K562 (cell line): ENCODE measurements around the gene GNAT2. TPM values are rescaled to one million over a fixed set of nuclear protein-coding genes. Genes with fewer than 3 reads are reported as not detected.

ENCODE experiments used
- ARID2 ChIP-seq: fragments of 450-650 bp; IDR thresholded peaks from 2 replicates; pipeline ENCODE4 v1.6.1; 2017; ENCODE audit warnings: antibody characterized with exemption, mild to moderate bottlenecking
- BRD4 ChIP-seq: fragments of 200-600 bp; sonication (generic); IDR thresholded peaks from 2 replicates; pipeline ENCODE4 v1.6.1; 2017; ENCODE audit warnings: inconsistent platforms
- CBX8 ChIP-seq: fragments of 200-600 bp; sonication (generic); IDR thresholded peaks from 2 replicates; pipeline ENCODE4 v1.6.1; 2012; ENCODE audit warnings: borderline replicate concordance, mixed run types, low read depth, mild to moderate bottlenecking, moderate library complexity, mixed read lengths, low read length, control low read depth, inconsistent platforms; ENCODE audit not compliant: poor library complexity, severe bottlenecking; ENCODE audit errors: extremely low read depth
- CGGBP1 ChIP-seq: fragments of 250-450 bp; sonication (Bioruptor Pico); IDR thresholded peaks from 2 replicates; pipeline ENCODE4 v1.9.0; 2021; ENCODE audit warnings: mild to moderate bottlenecking
- CREM ChIP-seq: IDR thresholded peaks from 2 replicates; pipeline ENCODE4 v1.6.1; 2014; ENCODE audit warnings: antibody characterized with exemption, low read depth
- DDX20 ChIP-seq: fragments of 450-650 bp; IDR thresholded peaks from 2 replicates; pipeline ENCODE4 v1.6.1; 2016; ENCODE audit warnings: missing genetic modification characterization, low read depth, mild to moderate bottlenecking, missing compliant biosample characterization, moderate library complexity
- EP400 ChIP-seq: fragments of 450-650 bp; IDR thresholded peaks from 2 replicates; pipeline ENCODE4 v1.6.1; 2017; ENCODE audit warnings: antibody characterized with exemption, mild to moderate bottlenecking, moderate library complexity
- MAFK ChIP-seq: IDR thresholded peaks from 2 replicates; pipeline ENCODE4 v1.6.1; 2011; ENCODE audit warnings: low read length, improper control_type of control experiment
- MEF2D ChIP-seq: conservative IDR thresholded peaks from 2 replicates; pipeline ENCODE4 v1.6.1; 2016; ENCODE audit warnings: low read depth, missing genetic modification characterization, missing compliant biosample characterization
- PKNOX1 ChIP-seq: fragments of 450-650 bp; IDR thresholded peaks from 2 replicates; pipeline ENCODE4 v1.6.1; 2016
- PURB ChIP-seq: sonication (generic); formaldehyde crosslinking; IDR thresholded peaks from 2 replicates; pipeline ENCODE4 v1.9.0; 2021; ENCODE audit warnings: low read depth, mild to moderate bottlenecking, missing genetic modification reagents
- SNAPC5 ChIP-seq: fragments of 250-450 bp; sonication (Bioruptor Pico); IDR thresholded peaks from 2 replicates; pipeline ENCODE4 v1.8.0; 2021; ENCODE audit warnings: moderate library complexity, mild to moderate bottlenecking, inconsistent platforms
- UBTF ChIP-seq, 2 experiments: IDR thresholded peaks; 2 replicates each; pipeline ENCODE4 v1.6.1; 2012; ENCODE audit warnings: improper control_type of control experiment in 2 of 2, low read depth in 2 of 2, low read length in 2 of 2, borderline replicate concordance in 1 of 2
- ZC3H4 ChIP-seq: sonication (generic); formaldehyde crosslinking; IDR thresholded peaks from 2 replicates; pipeline ENCODE4 v1.9.0; 2021; ENCODE audit warnings: missing genetic modification reagents, borderline replicate concordance
- ZHX1 ChIP-seq: fragments of 150-350 bp; conservative IDR thresholded peaks from 2 replicates; pipeline ENCODE4 v1.6.1; 2014; ENCODE audit warnings: low read length
- ZNF124 ChIP-seq: sonication (generic); formaldehyde crosslinking; IDR thresholded peaks from 2 replicates; pipeline ENCODE4 v1.8.1; 2022; ENCODE audit warnings: missing genetic modification reagents
- ZNF282 ChIP-seq: sonication (generic); formaldehyde crosslinking; IDR thresholded peaks from 2 replicates; pipeline ENCODE4 v1.8.1; 2023; ENCODE audit warnings: missing genetic modification reagents
- polyA plus RNA-seq, 8 experiments: library from polyadenylated mRNA; depleted of rRNA in 4 of 8; stranded (reverse) in 5 of 8; unstranded in 3 of 8; fragments of >200 nt; fragmentation: Nextera tagmentation in 2 of 8; fragmentation: Illumina TruSeq in 1 of 8; extraction: Ambion mirVana in 2 of 8; extraction: Trizol in 1 of 8; gene quantifications; 2 replicates each; pipeline versions ENCODE4 v1.2.1 to v1.2.3, GENCODE V29; 2011 to 2014; ENCODE audit warnings: inconsistent platforms in 1 of 8, missing spikeins in 1 of 8
- total RNA-seq, 7 experiments: library from RNA; depleted of rRNA in 6 of 7; stranded (reverse); fragments of >200 nt in 6 of 7; fragmentation: Illumina TruSeq in 2 of 7; extraction: Trizol in 2 of 7; gene quantifications; 2 replicates each; pipeline versions ENCODE4 v1.2.1 to v1.2.3, GENCODE V29; 2011 to 2021; ENCODE audit warnings: low replicate concordance in 1 of 7
- TF ChIP-seq, protein P1 (sequence below): sonication (generic); formaldehyde crosslinking; IDR thresholded peaks from 2 replicates; pipeline ENCODE4 v1.8.1; 2023; ENCODE audit warnings: mild to moderate bottlenecking, missing genetic modification reagents

GNAT2 gene
- total and polyA plus RNA-seq, 9 of the 15 experiments (the other 6 are each of a cell fraction or from before 2014, with no cell fraction given): 0.06 to 0.52 (median 0.24) TPM; not detected in 1

GRCh38 chr1:109655615-109656519 is 36.5 kb upstream of the GNAT2 start, which contains the start of gene GSTM4 (continued):
- TF ChIP-seq, protein P1, sequence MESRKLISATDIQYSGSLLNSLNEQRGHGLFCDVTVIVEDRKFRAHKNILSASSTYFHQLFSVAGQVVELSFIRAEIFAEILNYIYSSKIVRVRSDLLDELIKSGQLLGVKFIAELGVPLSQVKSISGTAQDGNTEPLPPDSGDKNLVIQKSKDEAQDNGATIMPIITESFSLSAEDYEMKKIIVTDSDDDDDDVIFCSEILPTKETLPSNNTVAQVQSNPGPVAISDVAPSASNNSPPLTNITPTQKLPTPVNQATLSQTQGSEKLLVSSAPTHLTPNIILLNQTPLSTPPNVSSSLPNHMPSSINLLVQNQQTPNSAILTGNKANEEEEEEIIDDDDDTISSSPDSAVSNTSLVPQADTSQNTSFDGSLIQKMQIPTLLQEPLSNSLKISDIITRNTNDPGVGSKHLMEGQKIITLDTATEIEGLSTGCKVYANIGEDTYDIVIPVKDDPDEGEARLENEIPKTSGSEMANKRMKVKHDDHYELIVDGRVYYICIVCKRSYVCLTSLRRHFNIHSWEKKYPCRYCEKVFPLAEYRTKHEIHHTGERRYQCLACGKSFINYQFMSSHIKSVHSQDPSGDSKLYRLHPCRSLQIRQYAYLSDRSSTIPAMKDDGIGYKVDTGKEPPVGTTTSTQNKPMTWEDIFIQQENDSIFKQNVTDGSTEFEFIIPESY (CRISPR knock-in tag): no peak
- TF ChIP-seq PKNOX1 (no peak), ZC3H4 (CRISPR knock-in tag) (no peak), EP400 (peak; percentile 88), MEF2D (tag) (no peak), MAFK (no peak), SNAPC5 (CRISPR knock-in tag) (no peak), CGGBP1 (CRISPR knock-in tag) (no peak), ARID2 (no peak), CBX8 (no peak), ZNF124 (CRISPR knock-in tag) (no peak), DDX20 (tag) (no peak), ZNF282 (CRISPR knock-in tag) (no peak), PURB (no peak), UBTF (IDR thresholded peaks at IDR 0.05; ENCODE audit: borderline replicate concordance in 1 of 2, low read depth in 2 of 2, low read length in 2 of 2) (0 out of 4 replicates have a peak, but pooled peaks have one; percentile 27 to 75), BRD4 (no peak), ZHX1 (no peak), CREM (no peak; the same call in none of the 2 replicates)
